Hepatocyte (in vitro differentiated cells): Measurements from ENCODE around the gene TOP2B.

ENCODE experiments used
- CTCF ChIP-seq: fragments of 200-600 bp; sonication (generic); IDR thresholded peaks from 2 replicates; pipeline ENCODE4 v1.5.1; 2016; ENCODE audit warnings: antibody characterized with exemption, mild to moderate bottlenecking; ENCODE audit not compliant: poor library complexity
- EZH2 ChIP-seq: fragments of 200-600 bp; sonication (generic); IDR thresholded peaks from 2 replicates; pipeline ENCODE4 v1.6.1; 2016; ENCODE audit warnings: antibody characterized with exemption, mild to moderate bottlenecking, borderline replicate concordance

- TF ChIP-seq CTCF = no peak
- TF ChIP-seq EZH2 = no peak
Observed at GRCh38 chr3:25657293-25657692, 7.4 kb downstream of the TOP2B start.
